OCI-LY3 (cell line): ENCODE measurements around the gene PPP6R1.

Experiments used
- H2AFZ ChIP-seq: fragments of 200-600, 300-600 bp; shearing (Covaris generic); 2 replicates; pipeline ENCODE4 v1.6.0; 2014; ENCODE audit warnings: antibody characterized with exemption, low read depth, low read length
- H3K27ac ChIP-seq: fragments of 200-600, 300-600 bp; sonication (generic); 2 replicates; pipeline ENCODE4 v1.5.1; 2014; ENCODE audit warnings: mild to moderate bottlenecking, low read length, moderate library complexity, mixed read lengths
- H3K27me3 ChIP-seq: fragments of 200-600, 300-600 bp; sonication (generic); 2 replicates; pipeline ENCODE4 v1.6.1; 2014; ENCODE audit warnings: low read depth, low read length, mixed read lengths
- H3K36me3 ChIP-seq: fragments of 200-600, 300-600 bp; sonication (generic); replicated peaks from 2 replicates; pipeline ENCODE3; 2014; ENCODE audit warnings: low read depth, low read length, mixed read lengths
- H3K4me1 ChIP-seq: fragments of 300-600, 200-600 bp; sonication (generic); 2 replicates; pipeline ENCODE4 v1.6.1; 2014; ENCODE audit warnings: low read length, mixed read lengths
- H3K4me2 ChIP-seq: fragments of 200-600, 300-600 bp; sonication (generic); 2 replicates; pipeline ENCODE4 v1.6.1; 2014; ENCODE audit warnings: low read length, mixed read lengths
- H3K4me3 ChIP-seq: fragments of 300-600, 200-600 bp; sonication (generic); 2 replicates; pipeline ENCODE4 v1.5.1; 2014; ENCODE audit warnings: antibody characterized with exemption, mild to moderate bottlenecking, low read length, moderate library complexity
- H3K79me2 ChIP-seq: fragments of 300-600, 200-600 bp; shearing (Covaris generic); 2 replicates; pipeline ENCODE4 v1.6.1; 2014; ENCODE audit warnings: mild to moderate bottlenecking, low read length, mixed read lengths
- H3K9ac ChIP-seq: fragments of 300-600, 200-600 bp; shearing (Covaris generic); 2 replicates; pipeline ENCODE4 v1.6.0; 2014; ENCODE audit warnings: mild to moderate bottlenecking, low read length, moderate library complexity
- H3K9me3 ChIP-seq: fragments of 200-600, 300-600 bp; shearing (Covaris generic); 2 replicates; pipeline ENCODE4 v1.6.1; 2014; ENCODE audit warnings: low read length, mixed read lengths; ENCODE audit not compliant: insufficient read depth
- H4K20me1 ChIP-seq: fragments of 200-600, 300-600 bp; sonication (generic); 2 replicates; pipeline ENCODE4 v1.6.1; 2016; ENCODE audit warnings: low read length, mixed read lengths; ENCODE audit not compliant: insufficient read depth
- EZH2phosphoT487 ChIP-seq: fragments of 200-600 bp; shearing (Covaris generic); IDR thresholded peaks from 2 replicates; pipeline ENCODE4 v1.6.1; 2018; ENCODE audit warnings: antibody characterized with exemption, mixed run types, low read depth
- TF ChIP-seq, protein P1 (sequence below): fragments of 200-600, 300-600 bp; sonication (generic); IDR thresholded peaks from 2 replicates; pipeline ENCODE4 v1.5.1; 2014; ENCODE audit warnings: antibody characterized with exemption, low read length, low read depth

The PPP6R1 gene

GRCh38 chr19:55270172-55270942 lies 11.5 kb upstream of the PPP6R1 start:
- H2AFZ ChIP-seq, result no peak overlapping the region
- TF ChIP-seq EZH2phosphoT487, result no peak
- TF ChIP-seq, protein P1, sequence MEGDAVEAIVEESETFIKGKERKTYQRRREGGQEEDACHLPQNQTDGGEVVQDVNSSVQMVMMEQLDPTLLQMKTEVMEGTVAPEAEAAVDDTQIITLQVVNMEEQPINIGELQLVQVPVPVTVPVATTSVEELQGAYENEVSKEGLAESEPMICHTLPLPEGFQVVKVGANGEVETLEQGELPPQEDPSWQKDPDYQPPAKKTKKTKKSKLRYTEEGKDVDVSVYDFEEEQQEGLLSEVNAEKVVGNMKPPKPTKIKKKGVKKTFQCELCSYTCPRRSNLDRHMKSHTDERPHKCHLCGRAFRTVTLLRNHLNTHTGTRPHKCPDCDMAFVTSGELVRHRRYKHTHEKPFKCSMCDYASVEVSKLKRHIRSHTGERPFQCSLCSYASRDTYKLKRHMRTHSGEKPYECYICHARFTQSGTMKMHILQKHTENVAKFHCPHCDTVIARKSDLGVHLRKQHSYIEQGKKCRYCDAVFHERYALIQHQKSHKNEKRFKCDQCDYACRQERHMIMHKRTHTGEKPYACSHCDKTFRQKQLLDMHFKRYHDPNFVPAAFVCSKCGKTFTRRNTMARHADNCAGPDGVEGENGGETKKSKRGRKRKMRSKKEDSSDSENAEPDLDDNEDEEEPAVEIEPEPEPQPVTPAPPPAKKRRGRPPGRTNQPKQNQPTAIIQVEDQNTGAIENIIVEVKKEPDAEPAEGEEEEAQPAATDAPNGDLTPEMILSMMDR, result no peak
- no peak overlapping the region for H3K27ac ChIP-seq
- H3K4me3 ChIP-seq, result no peak overlapping the region
- peaks cover 19% of the 10 kb centered on the region for H3K79me2 ChIP-seq
- H3K9me3 ChIP-seq, result no peaks in the 10 kb centered on the region
- H3K9ac ChIP-seq, result no peak overlapping the region
- no peaks in the 10 kb centered on the region; the same call in 1 of the 2 replicates for H4K20me1 ChIP-seq
- H3K4me1 ChIP-seq, result peaks cover 18% of the 10 kb centered on the region
- H3K27me3 ChIP-seq, result no peaks in the 10 kb centered on the region
- no peak overlapping the region for H3K4me2 ChIP-seq
- peaks cover 39% of the 10 kb centered on the region for H3K36me3 ChIP-seq

DNA sequence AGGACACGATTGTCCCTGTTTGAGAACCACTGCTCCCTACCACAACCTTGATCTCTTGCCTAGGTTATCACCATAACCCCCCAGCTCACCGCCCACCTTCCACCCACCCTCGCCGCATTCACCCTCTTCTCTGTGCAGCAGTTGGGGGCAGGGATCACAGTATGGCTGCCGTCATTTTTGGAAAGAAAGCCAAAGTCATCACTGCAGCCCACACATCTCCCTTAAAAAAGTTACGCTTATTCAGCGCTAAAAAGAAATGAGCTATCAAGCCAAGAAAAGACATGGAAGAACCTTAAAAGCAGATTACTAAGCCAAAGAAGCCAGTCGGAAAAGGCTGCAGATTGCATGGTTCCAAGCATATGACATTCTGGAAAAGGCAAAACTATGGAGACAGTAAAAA lies 10.5 kb upstream of the PPP6R1 start:
- Histone ChIP-seq H3K79me2 (peaks cover 9% of the 10 kb centered on the region), H3K9me3 (no peaks in the 10 kb centered on the region), H3K27ac (no peak overlapping the region), H3K4me3 (no peak overlapping the region), H4K20me1 (no peaks in the 10 kb centered on the region; the same call in 1 of the 2 replicates), H3K27me3 (no peaks in the 10 kb centered on the region), H3K36me3 (peaks cover 29% of the 10 kb centered on the region), H3K4me2 (no peak overlapping the region), H3K9ac (no peak overlapping the region), H2AFZ (no peak overlapping the region), H3K4me1 (peaks cover 8% of the 10 kb centered on the region)
- TF ChIP-seq, protein P1, result no peak
- TF ChIP-seq EZH2phosphoT487, result no peak

- Histone ChIP-seq H3K4me3 (no peak overlapping the region), H3K4me2 (no peak overlapping the region), H3K4me1 (no peaks in the 10 kb centered on the region), H3K36me3 (peaks cover 9% of the 10 kb centered on the region), H4K20me1 (no peaks in the 10 kb centered on the region; the same call in 1 of the 2 replicates), H3K9me3 (no peaks in the 10 kb centered on the region), H3K9ac (no peak overlapping the region), H3K27ac (no peak overlapping the region), H3K79me2 (peaks cover 9% of the 10 kb centered on the region), H3K27me3 (no peaks in the 10 kb centered on the region), H2AFZ (no peak overlapping the region)
- no peak for TF ChIP-seq EZH2phosphoT487
- TF ChIP-seq, protein P1, result no peak
These were observed 8.0 kb upstream of the PPP6R1 start for GRCh38 chr19:55266840-55267239.

DNA sequence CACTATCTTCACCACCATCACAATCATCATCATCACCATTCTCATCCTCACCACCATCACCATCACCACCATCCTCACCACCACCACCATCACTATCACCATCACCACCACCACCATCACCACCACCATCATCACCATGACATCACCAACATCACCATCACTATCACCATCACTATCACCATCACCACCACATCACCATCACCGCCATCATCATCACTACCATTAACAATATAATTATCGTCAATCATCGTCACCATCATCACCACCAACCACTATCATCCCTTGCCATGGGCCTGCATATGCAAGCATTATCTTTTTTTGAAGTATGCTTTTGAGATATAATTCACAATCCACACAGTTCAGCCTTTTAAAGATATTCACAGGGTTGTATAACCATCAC lies 7.6 kb upstream of the PPP6R1 start:
- no peak overlapping the region for H3K4me2 ChIP-seq
- peaks cover 9% of the 10 kb centered on the region for H3K36me3 ChIP-seq
- H3K9ac ChIP-seq, result no peak overlapping the region
- no peaks in the 10 kb centered on the region for H3K4me1 ChIP-seq
- no peak overlapping the region for H3K27ac ChIP-seq
- peaks cover 9% of the 10 kb centered on the region for H3K79me2 ChIP-seq
- TF ChIP-seq, protein P1, result no peak
- no peak for TF ChIP-seq EZH2phosphoT487
- H3K4me3 ChIP-seq, result no peak overlapping the region
- H3K27me3 ChIP-seq, result no peaks in the 10 kb centered on the region
- H3K9me3 ChIP-seq, result no peaks in the 10 kb centered on the region
- no peak overlapping the region for H2AFZ ChIP-seq
- no peaks in the 10 kb centered on the region; the same call in 1 of the 2 replicates for H4K20me1 ChIP-seq
